Activated T-helper 1 cell treated with anti-CD3 and anti-CD28 coated beads, Interleukin-12 subunit alpha, Interleukin-12 subunit beta, Interleukin-2, Interleukin-4 antibody, amounts not matched to agents 30 ng/mL and 10 ng/mL and 1 ng/mL, durations not matched to agents 14 hours and 24 hours and 36 hours (primary cell): Measurements from ENCODE around the gene SEC24B. TPM values are rescaled to one million over a fixed set of nuclear protein-coding genes. Genes with fewer than 3 reads are reported as not detected.
"Not testable (repeated sequence)": the region's sequence is repeated elsewhere in the genome, so short reads cannot be mapped to it uniquely, and the experiment has no call there.

Experiments used
- DNase-seq: peaks from one replicate; pipeline ENCODE4 v3.0.0; 2021; ENCODE audit warnings: low spot score
- H3K27ac Mint-ChIP-seq: one replicate; pipeline ENCODE4 v1.8.0; 2021; ENCODE audit warnings: mild to moderate bottlenecking, mixed read lengths
- H3K27me3 Mint-ChIP-seq: one replicate; pipeline ENCODE4 v1.8.0; 2022; ENCODE audit warnings: mild to moderate bottlenecking, moderate library complexity, mixed read lengths; ENCODE audit not compliant: insufficient read depth
- H3K36me3 Mint-ChIP-seq: one replicate; pipeline ENCODE4 v1.8.0; 2021; ENCODE audit warnings: low read depth, mixed read lengths
- H3K4me1 Mint-ChIP-seq: one replicate; pipeline ENCODE4 v1.8.0; 2021; ENCODE audit warnings: low read depth, mixed read lengths
- H3K4me3 Mint-ChIP-seq: one replicate; pipeline ENCODE4 v1.8.0; 2021; ENCODE audit warnings: mild to moderate bottlenecking, moderate library complexity, mixed read lengths
- H3K9me3 Mint-ChIP-seq: one replicate; pipeline ENCODE4 v1.8.0; 2021; ENCODE audit warnings: mixed read lengths
- intact Hi-C: fragments of 100-400 bp; cut with micrococcal nuclease; formaldehyde crosslinking; loops from one replicate; pipeline ENCODE4 v1.15.1; 2024
- total RNA-seq: library from RNA; stranded (reverse); gene quantifications from 2 replicates; pipeline ENCODE4 v1.2.3, GENCODE V29; 2022

The SEC24B gene
- total RNA-seq, 1 donor from 2014 or later = 32.5 TPM

GRCh38 chr4:109494563-109494962, 60.9 kb downstream of the SEC24B start:
- no peaks in the 10 kb centered on the region for H3K4me1 Mint-ChIP-seq
- H3K36me3 Mint-ChIP-seq = peaks cover 35% of the 10 kb centered on the region
- no peaks in the 10 kb centered on the region for H3K27me3 Mint-ChIP-seq
- intact Hi-C loops = no loop called here
- H3K27ac Mint-ChIP-seq = no peak overlapping the region
- DNase-seq = no peak
- no peaks in the 10 kb centered on the region for H3K9me3 Mint-ChIP-seq
- no peak overlapping the region for H3K4me3 Mint-ChIP-seq

GRCh38 chr4:109495514-109495913, 61.9 kb downstream of the SEC24B start:
- intact Hi-C loops = no loop called here
- H3K27me3 Mint-ChIP-seq = no peaks in the 10 kb centered on the region
- peaks cover 37% of the 10 kb centered on the region for H3K36me3 Mint-ChIP-seq
- no peak for DNase-seq
- H3K27ac Mint-ChIP-seq = no peak overlapping the region
- H3K4me1 Mint-ChIP-seq = no peaks in the 10 kb centered on the region
- H3K9me3 Mint-ChIP-seq = no peaks in the 10 kb centered on the region
- H3K4me3 Mint-ChIP-seq = no peak overlapping the region

GRCh38 chr4:109496875-109497274, 63.3 kb downstream of the SEC24B start:
- intact Hi-C loops = no loop called here
- no peaks in the 10 kb centered on the region for H3K4me1 Mint-ChIP-seq
- no peaks in the 10 kb centered on the region for H3K27me3 Mint-ChIP-seq
- peaks cover 33% of the 10 kb centered on the region for H3K36me3 Mint-ChIP-seq
- DNase-seq = no peak
- H3K9me3 Mint-ChIP-seq = no peaks in the 10 kb centered on the region
- H3K4me3 Mint-ChIP-seq = no peak overlapping the region
- no peak overlapping the region for H3K27ac Mint-ChIP-seq

- H3K4me3 Mint-ChIP-seq = no peak overlapping the region
- no peak overlapping the region for H3K27ac Mint-ChIP-seq
These were observed 63.9 kb downstream of the SEC24B start for GRCh38 chr4:109497511-109497910.

GRCh38 chr4:109499513-109499912, 65.9 kb downstream of the SEC24B start:
- no peaks in the 10 kb centered on the region for H3K27me3 Mint-ChIP-seq
- intact Hi-C loops = no loop called here
- no peak for DNase-seq
- H3K4me3 Mint-ChIP-seq = no peak overlapping the region
- H3K9me3 Mint-ChIP-seq = no peaks in the 10 kb centered on the region
- H3K36me3 Mint-ChIP-seq = peaks cover 41% of the 10 kb centered on the region
- no peak overlapping the region for H3K27ac Mint-ChIP-seq
- H3K4me1 Mint-ChIP-seq = no peaks in the 10 kb centered on the region

More at GRCh38 chr4:109497511-109497910, 63.9 kb downstream of the SEC24B start:
- peaks cover 36% of the 10 kb centered on the region for H3K36me3 Mint-ChIP-seq
- no peak for DNase-seq
- intact Hi-C loops = no loop called here
- H3K4me1 Mint-ChIP-seq = no peaks in the 10 kb centered on the region
- H3K9me3 Mint-ChIP-seq = no peaks in the 10 kb centered on the region
- no peaks in the 10 kb centered on the region for H3K27me3 Mint-ChIP-seq

GRCh38 chr4:109506890-109507289, 73.3 kb downstream of the SEC24B start:
- H3K9me3 Mint-ChIP-seq = no peaks in the 10 kb centered on the region
- H3K36me3 Mint-ChIP-seq = peaks cover 38% of the 10 kb centered on the region
- no peaks in the 10 kb centered on the region for H3K4me1 Mint-ChIP-seq

GRCh38 chr4:109510687-109511086, 77.1 kb downstream of the SEC24B start:
- H3K27ac Mint-ChIP-seq = no peak overlapping the region
- no peak overlapping the region for H3K4me3 Mint-ChIP-seq
- H3K36me3 Mint-ChIP-seq = peaks cover 34% of the 10 kb centered on the region
- intact Hi-C loops = no loop called here
- DNase-seq = no peak
- H3K9me3 Mint-ChIP-seq = no peaks in the 10 kb centered on the region
- no peaks in the 10 kb centered on the region for H3K27me3 Mint-ChIP-seq
- no peaks in the 10 kb centered on the region for H3K4me1 Mint-ChIP-seq

More at GRCh38 chr4:109506890-109507289, 73.3 kb downstream of the SEC24B start:
- Mint-ChIP-seq H3K27ac (no peak overlapping the region), H3K4me3 (no peak overlapping the region), H3K27me3 (no peaks in the 10 kb centered on the region)
- no peak for DNase-seq
- intact Hi-C loops = no loop called here

GRCh38 chr4:109511414-109511813, 77.8 kb downstream of the SEC24B start:
- intact Hi-C loops = no loop called here
- H3K4me3 Mint-ChIP-seq = no peak overlapping the region
- DNase-seq = no peak
- H3K27ac Mint-ChIP-seq = no peak overlapping the region
- H3K36me3 Mint-ChIP-seq = peaks cover 30% of the 10 kb centered on the region
- H3K27me3 Mint-ChIP-seq = no peaks in the 10 kb centered on the region
- H3K4me1 Mint-ChIP-seq = no peaks in the 10 kb centered on the region
- H3K9me3 Mint-ChIP-seq = no peaks in the 10 kb centered on the region

- H3K36me3 Mint-ChIP-seq = peaks cover 33% of the 10 kb centered on the region
- H3K4me3 Mint-ChIP-seq, intact Hi-C loops, H3K27ac Mint-ChIP-seq, H3K27me3 Mint-ChIP-seq, H3K4me1 Mint-ChIP-seq, DNase-seq, H3K9me3 Mint-ChIP-seq: not testable (repeated sequence)
These were observed 79.8 kb downstream of the SEC24B start for GRCh38 chr4:109513368-109513767.

GRCh38 chr4:109532182-109532581, 98.6 kb downstream of the SEC24B start:
- H3K4me1 Mint-ChIP-seq = no peaks in the 10 kb centered on the region
- no peak for DNase-seq
- no peak overlapping the region for H3K4me3 Mint-ChIP-seq
- no peak overlapping the region for H3K27ac Mint-ChIP-seq
- H3K9me3 Mint-ChIP-seq = no peaks in the 10 kb centered on the region
- intact Hi-C loops = no loop called here
- H3K36me3 Mint-ChIP-seq = peaks cover 35% of the 10 kb centered on the region
- H3K27me3 Mint-ChIP-seq = no peaks in the 10 kb centered on the region

- Mint-ChIP-seq H3K4me3 (no peak overlapping the region), H3K4me1 (peaks cover 10% of the 10 kb centered on the region), H3K27ac (no peak overlapping the region), H3K9me3 (peaks cover 5% of the 10 kb centered on the region), H3K27me3 (no peaks in the 10 kb centered on the region), H3K36me3 (peaks cover 25% of the 10 kb centered on the region)
- intact Hi-C loops = loop anchor here (5.0 kb wide), 1 partner anchor 1308 kb away; no protein-coding TSS in a partner anchor
- no peak for DNase-seq
These were observed 111.8 kb downstream of the SEC24B start for GRCh38 chr4:109545401-109545800.

GRCh38 chr4:109547394-109547793, 113.8 kb downstream of the SEC24B start:
- Mint-ChIP-seq H3K4me3 (no peak overlapping the region), H3K4me1 (peaks cover 10% of the 10 kb centered on the region), H3K27me3 (no peaks in the 10 kb centered on the region), H3K9me3 (peaks cover 5% of the 10 kb centered on the region), H3K36me3 (peaks cover 21% of the 10 kb centered on the region), H3K27ac (no peak overlapping the region)
- intact Hi-C loops = loop anchor here (5.0 kb wide), 1 partner anchor 1310 kb away; no protein-coding TSS in a partner anchor
- DNase-seq = no peak

- H3K4me3 Mint-ChIP-seq = no peak overlapping the region
- H3K27ac Mint-ChIP-seq = no peak overlapping the region
- intact Hi-C loops = loop anchor here (5.0 kb wide), 1 partner anchor 1311 kb away; no protein-coding TSS in a partner anchor
- H3K9me3 Mint-ChIP-seq = peaks cover 5% of the 10 kb centered on the region
- no peak for DNase-seq
- peaks cover 10% of the 10 kb centered on the region for H3K4me1 Mint-ChIP-seq
- peaks cover 17% of the 10 kb centered on the region for H3K36me3 Mint-ChIP-seq
- H3K27me3 Mint-ChIP-seq = no peaks in the 10 kb centered on the region
These were observed 115.0 kb downstream of the SEC24B start for GRCh38 chr4:109548655-109549054.

- H3K9me3 Mint-ChIP-seq = peaks cover 5% of the 10 kb centered on the region
- DNase-seq = no peak
- no peak overlapping the region for H3K4me3 Mint-ChIP-seq
- no peak overlapping the region for H3K27ac Mint-ChIP-seq
- intact Hi-C loops = no loop called here
- no peaks in the 10 kb centered on the region for H3K27me3 Mint-ChIP-seq
- H3K4me1 Mint-ChIP-seq = peaks cover 10% of the 10 kb centered on the region
- H3K36me3 Mint-ChIP-seq = peaks cover 19% of the 10 kb centered on the region
These were observed 118.6 kb downstream of the SEC24B start for GRCh38 chr4:109552237-109552636.
